ENCODE data around the gene PTPN18.

PTPN18 gene

DNA sequence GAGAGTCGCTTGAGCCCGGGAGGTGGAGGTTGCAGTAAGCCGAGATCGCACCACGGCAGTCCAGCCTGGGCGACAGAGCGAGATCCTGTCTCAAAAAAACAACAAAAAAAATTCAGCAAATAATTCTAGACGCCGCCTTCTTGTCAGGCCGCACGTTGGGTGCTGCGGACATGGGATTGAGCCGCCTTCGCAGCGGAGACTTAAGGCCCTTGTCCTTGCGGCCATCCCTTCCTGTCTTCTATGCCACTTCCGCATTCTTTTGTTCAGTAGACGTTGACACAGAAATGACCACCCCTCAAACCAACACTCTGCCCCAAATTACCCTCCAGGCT is 15.8 kb downstream of the PTPN18 start:
- peak overlapping the region; percentile 67 for H2AFZ ChIP-seq (ENCODE audit: low read depth, low read length)
- H3K9ac ChIP-seq (ENCODE audit: low read depth, low read length) = peak overlapping the region; percentile 64
- 0 out of 2 replicates have a peak, but pooled peaks cover 5% of the 10 kb centered on the region for H3K36me3 ChIP-seq (ENCODE audit: insufficient read depth, low read length)
- H4K20me1 ChIP-seq (ENCODE audit: insufficient read depth, low read length) = no peaks in the 10 kb centered on the region
- peak overlapping the region; percentile 73 for H3K27ac ChIP-seq (ENCODE audit: low read length)
- no peak for DNase-seq
- H3K27me3 ChIP-seq (ENCODE audit: insufficient read depth, low read length, poor library complexity) = no peaks in the 10 kb centered on the region
- no peak for ATAC-seq (ENCODE audit: insufficient read depth, low read depth)
- no peaks in the 10 kb centered on the region for H3K9me3 ChIP-seq (ENCODE audit: insufficient read depth, low read length, severe bottlenecking)
- no peak for TF ChIP-seq EZH2 (IDR thresholded peaks at IDR 0.05; ENCODE audit: borderline replicate concordance, low read depth, low read length, severe bottlenecking)
- TF ChIP-seq, protein P1, sequence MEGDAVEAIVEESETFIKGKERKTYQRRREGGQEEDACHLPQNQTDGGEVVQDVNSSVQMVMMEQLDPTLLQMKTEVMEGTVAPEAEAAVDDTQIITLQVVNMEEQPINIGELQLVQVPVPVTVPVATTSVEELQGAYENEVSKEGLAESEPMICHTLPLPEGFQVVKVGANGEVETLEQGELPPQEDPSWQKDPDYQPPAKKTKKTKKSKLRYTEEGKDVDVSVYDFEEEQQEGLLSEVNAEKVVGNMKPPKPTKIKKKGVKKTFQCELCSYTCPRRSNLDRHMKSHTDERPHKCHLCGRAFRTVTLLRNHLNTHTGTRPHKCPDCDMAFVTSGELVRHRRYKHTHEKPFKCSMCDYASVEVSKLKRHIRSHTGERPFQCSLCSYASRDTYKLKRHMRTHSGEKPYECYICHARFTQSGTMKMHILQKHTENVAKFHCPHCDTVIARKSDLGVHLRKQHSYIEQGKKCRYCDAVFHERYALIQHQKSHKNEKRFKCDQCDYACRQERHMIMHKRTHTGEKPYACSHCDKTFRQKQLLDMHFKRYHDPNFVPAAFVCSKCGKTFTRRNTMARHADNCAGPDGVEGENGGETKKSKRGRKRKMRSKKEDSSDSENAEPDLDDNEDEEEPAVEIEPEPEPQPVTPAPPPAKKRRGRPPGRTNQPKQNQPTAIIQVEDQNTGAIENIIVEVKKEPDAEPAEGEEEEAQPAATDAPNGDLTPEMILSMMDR (IDR thresholded peaks at IDR 0.05; ENCODE audit: borderline replicate concordance, extremely low read depth, low read length, poor library complexity, severe bottlenecking) = no peak
- peaks cover 25% of the 10 kb centered on the region for H3K4me1 ChIP-seq (ENCODE audit: insufficient read depth, low read length)
- peaks cover 14% of the 10 kb centered on the region for H3K79me2 ChIP-seq (ENCODE audit: insufficient read depth, low read length)
- peak overlapping the region; percentile 66 for H3K4me2 ChIP-seq (ENCODE audit: insufficient read depth, low read length)
- peak overlapping the region; percentile 34 to 60; a peak in 3 of 4 replicates for H3K4me3 ChIP-seq (ENCODE audit: low read depth in 1 of 2, low read length in 2 of 2)

DNA sequence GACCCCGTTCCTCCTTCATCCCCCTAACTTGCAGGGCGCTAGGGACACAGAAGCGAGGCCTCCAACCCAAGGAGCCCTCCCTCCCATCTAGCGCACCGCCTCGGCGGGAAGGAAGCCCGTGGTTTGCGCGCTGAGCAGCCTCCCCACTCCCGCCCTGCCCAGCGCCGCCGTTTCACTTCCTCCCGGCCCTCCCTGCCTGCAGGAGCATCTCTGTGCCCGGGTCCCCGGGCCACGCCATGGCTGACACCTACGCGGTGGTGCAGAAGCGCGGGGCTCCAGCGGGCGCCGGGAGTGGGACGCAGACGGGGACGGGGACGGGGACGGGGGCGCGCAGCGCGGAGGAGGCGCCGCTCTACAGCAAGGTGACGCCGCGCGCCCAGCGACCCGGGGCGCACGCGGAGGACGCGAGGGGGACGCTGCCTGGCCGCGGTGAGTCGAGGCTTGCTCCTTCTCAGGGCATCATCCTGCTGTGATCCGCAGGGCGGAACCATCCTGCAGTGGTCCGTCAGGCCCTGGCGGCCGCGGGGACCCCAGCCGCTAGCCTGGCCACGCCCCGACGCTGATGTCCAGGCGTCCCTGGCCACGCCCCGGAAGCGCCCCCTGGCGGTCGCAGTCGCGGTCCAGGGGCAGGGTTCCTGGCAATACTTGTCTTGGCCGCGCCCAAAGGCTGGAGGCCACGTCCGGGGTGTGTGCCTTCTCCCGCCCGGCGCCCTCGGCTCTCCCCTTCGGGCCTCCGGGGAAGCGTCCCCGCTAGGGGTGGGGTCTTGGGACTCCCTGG is 16.4 kb downstream of the PTPN18 start:
- H3K36me3 ChIP-seq (ENCODE audit: insufficient read depth, low read length) = 0 out of 2 replicates have a peak, but pooled peaks cover 5% of the 10 kb centered on the region
- peak overlapping the region; percentile 64 for H3K9ac ChIP-seq (ENCODE audit: low read depth, low read length)
- H3K27me3 ChIP-seq (ENCODE audit: insufficient read depth, low read length, poor library complexity) = no peaks in the 10 kb centered on the region
- TF ChIP-seq EZH2 (IDR thresholded peaks at IDR 0.05; ENCODE audit: borderline replicate concordance, low read depth, low read length, severe bottlenecking) = no peak
- TF ChIP-seq, protein P1 (IDR thresholded peaks at IDR 0.05; ENCODE audit: borderline replicate concordance, extremely low read depth, low read length, poor library complexity, severe bottlenecking) = peak; percentile 55
- peak overlapping the region; percentile 34 to 60 for H3K4me3 ChIP-seq (ENCODE audit: low read depth in 1 of 2, low read length in 2 of 2)
- H3K4me1 ChIP-seq (ENCODE audit: insufficient read depth, low read length) = peaks cover 25% of the 10 kb centered on the region
- DNase-seq = peak; percentile 74
- peak overlapping the region; percentile 67 for H2AFZ ChIP-seq (ENCODE audit: low read depth, low read length)
- no peaks in the 10 kb centered on the region for H3K9me3 ChIP-seq (ENCODE audit: insufficient read depth, low read length, severe bottlenecking)
- peak overlapping the region; percentile 66 for H3K4me2 ChIP-seq (ENCODE audit: insufficient read depth, low read length)
- no peaks in the 10 kb centered on the region for H4K20me1 ChIP-seq (ENCODE audit: insufficient read depth, low read length)
- peak overlapping the region; percentile 73 for H3K27ac ChIP-seq (ENCODE audit: low read length)
- ATAC-seq (ENCODE audit: insufficient read depth, low read depth) = peak; percentile 88
- peaks cover 14% of the 10 kb centered on the region for H3K79me2 ChIP-seq (ENCODE audit: insufficient read depth, low read length)

DNA sequence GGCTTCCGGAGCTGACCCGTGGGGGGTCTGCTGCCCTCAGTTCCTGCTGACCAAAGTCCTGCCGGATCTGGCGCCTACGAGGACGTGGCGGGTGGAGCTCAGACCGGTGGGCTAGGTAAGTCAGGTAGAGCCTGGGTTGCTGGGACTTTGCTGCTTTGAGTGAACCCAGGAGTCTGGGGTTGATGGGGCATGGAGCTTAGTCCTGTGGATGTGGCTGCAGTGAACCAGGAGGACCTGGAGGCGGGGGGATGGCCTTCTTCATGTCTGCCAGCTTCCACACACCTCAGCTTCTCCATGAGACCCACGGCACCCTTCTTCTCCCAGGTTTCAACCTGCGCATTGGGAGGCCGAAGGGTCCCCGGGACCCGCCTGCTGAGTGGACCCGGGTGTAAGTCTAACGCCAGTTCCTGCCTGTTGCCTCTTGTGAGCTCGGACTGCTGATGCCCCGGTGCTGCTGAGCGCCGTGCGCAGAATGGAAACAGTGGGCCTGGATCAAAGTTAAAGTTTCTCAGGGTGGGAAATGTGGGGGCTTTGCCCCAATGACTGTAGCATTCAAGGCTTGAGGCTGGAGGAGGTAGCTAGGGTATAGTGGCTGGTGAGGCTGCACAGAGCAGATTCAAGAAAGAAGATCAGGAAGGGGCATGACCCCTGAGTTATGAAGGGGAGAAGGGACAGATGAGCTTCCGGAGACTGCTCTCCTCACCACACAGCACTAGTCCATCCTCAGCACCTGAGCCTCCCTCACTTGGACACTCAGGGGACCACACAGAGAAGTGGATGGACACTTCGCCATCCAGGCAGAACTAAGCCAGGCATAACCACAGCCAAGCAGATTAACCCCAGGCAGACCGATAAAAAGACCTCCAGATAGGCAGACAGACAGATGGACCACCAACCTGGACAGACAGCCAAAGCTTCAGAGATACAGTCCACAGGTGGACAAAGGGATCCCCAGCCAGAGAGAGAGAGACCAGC is 17.3 kb downstream of the PTPN18 start:
- Histone ChIP-seq H3K27me3 (ENCODE audit: insufficient read depth, low read length, poor library complexity) (no peaks in the 10 kb centered on the region), H3K79me2 (ENCODE audit: insufficient read depth, low read length) (peaks cover 14% of the 10 kb centered on the region), H4K20me1 (ENCODE audit: insufficient read depth, low read length) (no peaks in the 10 kb centered on the region), H3K4me3 (ENCODE audit: low read depth in 1 of 2, low read length in 2 of 2) (peak overlapping the region; percentile 34 to 60; a peak in 3 of 4 replicates), H3K9ac (ENCODE audit: low read depth, low read length) (peak overlapping the region; percentile 64), H3K9me3 (ENCODE audit: insufficient read depth, low read length, severe bottlenecking) (no peaks in the 10 kb centered on the region), H2AFZ (ENCODE audit: low read depth, low read length) (peak overlapping the region; percentile 67), H3K4me2 (ENCODE audit: insufficient read depth, low read length) (peak overlapping the region; percentile 66), H3K27ac (ENCODE audit: low read length) (peak overlapping the region; percentile 73), H3K36me3 (ENCODE audit: insufficient read depth, low read length) (0 out of 2 replicates have a peak, but pooled peaks cover 5% of the 10 kb centered on the region), H3K4me1 (ENCODE audit: insufficient read depth, low read length) (peaks cover 25% of the 10 kb centered on the region)
- TF ChIP-seq, protein P1 (IDR thresholded peaks at IDR 0.05; ENCODE audit: borderline replicate concordance, extremely low read depth, low read length, poor library complexity, severe bottlenecking) = no peak
- TF ChIP-seq EZH2 (IDR thresholded peaks at IDR 0.05; ENCODE audit: borderline replicate concordance, low read depth, low read length, severe bottlenecking) = no peak
- DNase-seq (no peak), ATAC-seq (ENCODE audit: insufficient read depth, low read depth) (no peak)

Data from DND-41 (cell line).